GM12865 (cell line): Measurements from ENCODE around the gene PDE4D.

Experiments used
- DNase-seq: peaks from one replicate; pipeline ENCODE4 v3.0.0; 2010; ENCODE audit warnings: low read depth
- H3K4me3 ChIP-seq: 2 replicates; pipeline ENCODE4 v1.5.1; 2011; ENCODE audit warnings: mild to moderate bottlenecking, low read depth, low read length, control low read depth
- CTCF ChIP-seq: IDR thresholded peaks from 2 replicates; pipeline ENCODE4 v1.5.1; 2011; ENCODE audit warnings: low read length, control low read depth, low read depth, inconsistent platforms; ENCODE audit not compliant: insufficient read depth; ENCODE audit errors: missing control alignments

Gene PDE4D

DNA sequence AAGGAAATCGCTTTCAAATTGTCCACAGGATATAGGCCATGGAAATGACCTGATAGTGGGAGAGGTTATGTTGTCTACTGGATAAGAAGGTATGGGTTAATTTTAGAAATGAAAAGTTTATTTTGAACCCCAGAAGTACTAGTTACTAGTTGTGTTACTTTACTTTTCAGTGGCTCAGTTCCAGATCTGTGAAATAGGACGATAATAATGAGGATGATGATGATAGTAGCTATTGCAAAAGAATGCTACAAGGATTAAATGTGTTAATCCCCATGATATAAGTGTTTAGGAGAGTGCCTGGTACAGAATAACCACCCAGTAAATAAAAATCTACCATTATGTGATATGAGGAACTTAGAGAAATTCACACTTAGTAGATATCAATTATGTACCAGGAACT is 120.8 kb downstream of the PDE4D start:
- no peak for DNase-seq
- no peak for TF ChIP-seq CTCF
- H3K4me3 ChIP-seq = no peak overlapping the region

GRCh38 chr5:59772206-59772605 is 121.3 kb downstream of the PDE4D start:
- DNase-seq = no peak
- no peak overlapping the region for H3K4me3 ChIP-seq
- no peak for TF ChIP-seq CTCF

DNA sequence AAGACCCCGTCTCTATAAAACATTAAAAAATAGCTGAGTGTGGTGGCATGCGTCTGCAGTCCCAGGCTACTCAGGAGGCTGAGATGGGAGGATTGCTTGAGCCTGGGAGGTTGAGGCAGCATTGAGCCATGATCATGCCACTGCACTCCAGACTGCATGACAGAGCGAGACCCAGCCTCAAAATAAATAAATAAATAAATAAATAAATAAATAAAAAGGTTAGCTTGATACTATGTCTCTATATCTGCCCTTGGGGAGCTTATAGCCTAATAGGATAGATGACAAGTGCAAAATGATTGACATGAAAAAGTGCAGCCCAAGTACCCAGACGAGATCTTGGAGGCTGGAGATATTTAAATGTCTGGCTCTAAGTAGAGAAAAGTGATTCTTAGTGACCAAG is 122.6 kb downstream of the PDE4D start:
- no peak for DNase-seq
- H3K4me3 ChIP-seq = no peak overlapping the region
- TF ChIP-seq CTCF = no peak

- TF ChIP-seq CTCF = no peak
- no peak overlapping the region for H3K4me3 ChIP-seq
- DNase-seq = no peak
These were observed 123.7 kb downstream of the PDE4D start for GRCh38 chr5:59769832-59770231.

- DNase-seq = no peak
- peak overlapping the region; percentile 62 for H3K4me3 ChIP-seq
- no peak for TF ChIP-seq CTCF
These were observed 124.5 kb downstream of the PDE4D start for GRCh38 chr5:59769041-59769360.

DNA sequence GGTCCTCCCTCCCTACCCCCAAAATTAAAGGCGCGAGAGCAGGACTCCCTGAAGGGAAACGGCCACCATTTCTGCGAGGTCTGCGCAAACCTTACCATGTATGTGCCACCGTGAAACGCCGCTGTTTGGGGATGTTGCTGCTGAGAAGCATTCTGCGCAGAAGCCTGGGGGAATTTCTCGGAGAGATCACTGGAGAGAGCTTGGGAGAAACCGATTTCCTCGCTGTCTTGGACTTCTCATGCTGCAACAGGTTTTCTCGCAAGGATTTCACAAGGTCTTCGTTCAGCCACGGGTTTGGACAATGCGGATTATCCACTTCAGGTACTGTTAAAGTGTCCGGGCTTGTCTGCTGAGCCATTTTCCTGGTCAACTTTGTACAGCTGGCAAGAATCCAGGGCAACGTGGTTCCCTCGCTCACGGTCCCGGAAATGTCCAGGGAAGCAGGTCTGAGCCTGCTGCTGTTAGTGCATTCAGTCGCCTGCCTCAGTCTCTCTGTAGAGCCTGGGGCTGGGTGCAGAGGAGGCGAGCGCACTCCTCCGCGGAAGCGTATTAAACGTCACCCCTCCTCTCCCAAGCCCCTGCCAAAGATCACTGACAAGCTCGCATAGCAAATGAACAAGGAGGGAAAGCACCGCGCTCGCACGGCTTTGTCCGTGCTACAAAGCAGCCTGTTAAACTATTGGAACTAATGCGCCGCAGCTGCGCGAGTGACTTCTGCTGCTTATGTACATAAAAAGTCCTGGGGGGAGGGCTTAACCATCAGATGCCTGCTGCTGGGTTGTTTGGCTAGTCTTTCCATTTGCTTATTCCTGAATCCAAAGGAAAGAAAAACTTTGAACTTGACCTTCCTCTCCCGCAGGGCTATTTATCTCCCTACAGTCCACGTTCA is 125.1 kb downstream of the PDE4D start:
- H3K4me3 ChIP-seq = peak overlapping the region; percentile 62
- no peak for TF ChIP-seq CTCF
- DNase-seq = peak; percentile 72

DNA sequence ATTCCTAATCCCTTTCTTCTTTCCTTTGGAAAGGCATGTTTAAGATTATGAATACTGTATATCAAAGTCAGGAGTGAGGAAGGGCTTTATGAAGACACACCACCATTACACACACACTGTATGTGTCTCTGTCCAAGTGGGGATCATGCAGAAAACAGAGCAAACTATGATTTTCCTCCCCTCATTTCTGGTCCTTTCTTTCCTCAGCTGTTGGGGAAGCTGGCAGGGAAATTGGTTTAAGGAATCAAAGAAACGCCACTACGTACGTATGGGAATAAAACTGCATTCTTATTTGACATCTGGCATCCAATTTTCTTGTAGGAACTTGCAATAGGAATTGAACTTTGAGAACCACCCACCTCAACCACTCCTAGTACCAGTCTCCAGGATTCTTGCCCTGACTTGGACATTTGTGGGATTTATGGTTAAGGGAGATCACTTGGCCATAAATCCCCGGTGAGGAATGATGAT is 125.8 kb downstream of the PDE4D start:
- TF ChIP-seq CTCF = no peak
- DNase-seq = no peak
- H3K4me3 ChIP-seq = peak overlapping the region; percentile 62
